ENCODE measurements around the gene OTULINL.

The OTULINL gene

DNA sequence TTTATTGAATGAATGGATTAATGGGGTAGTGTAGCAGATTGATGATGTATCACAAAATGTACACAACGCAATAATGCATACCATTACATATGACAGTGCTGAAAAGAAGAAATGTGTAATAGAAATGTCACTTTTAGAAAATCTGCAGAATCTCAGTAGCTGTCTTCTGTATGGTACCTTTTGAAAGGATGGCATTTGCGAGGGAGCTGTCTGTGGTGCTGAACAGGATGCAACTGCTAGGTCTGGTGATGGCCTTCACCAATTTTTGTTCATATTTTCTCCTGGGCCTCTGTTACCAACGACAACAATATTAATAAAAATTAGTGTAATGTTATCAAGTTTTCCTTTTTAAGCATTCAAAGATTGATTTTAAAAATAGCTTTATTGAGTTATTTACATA, 46.8 kb downstream of the OTULINL start:
- Histone ChIP-seq H3K4me3 (ENCODE audit: low read depth, low read length) (no peak overlapping the region), H3K9me3 (ENCODE audit: control insufficient read depth, insufficient read depth, low read depth, low read length) (no peaks in the 10 kb centered on the region), H3K36me3 (ENCODE audit: control insufficient read depth in 2 of 2, insufficient read depth in 1 of 2, low read length in 2 of 2) (no peaks in the 10 kb centered on the region), H3K27ac (ENCODE audit: extremely low read depth, low read depth, low read length) (no peak overlapping the region), H3K4me1 (ENCODE audit: control insufficient read depth, insufficient read depth, low read length) (no peaks in the 10 kb centered on the region)
- CTCF ChIA-PET, result interaction anchor here (0.7 to 1.4 kb wide), 3 partner anchors 21 to 231 kb away, joined by 3 to 6 read pairs (median 4); no protein-coding TSS in a partner anchor
- POLR2A ChIA-PET, result no interaction called here
- TF ChIP-seq IKZF3 (tag by site-specific recombination; IDR thresholded peaks at IDR 0.05) (no peak), ZNF629 (tag by site-specific recombination; IDR thresholded peaks at IDR 0.05) (no peak)
- TF ChIP-seq, protein P1, sequence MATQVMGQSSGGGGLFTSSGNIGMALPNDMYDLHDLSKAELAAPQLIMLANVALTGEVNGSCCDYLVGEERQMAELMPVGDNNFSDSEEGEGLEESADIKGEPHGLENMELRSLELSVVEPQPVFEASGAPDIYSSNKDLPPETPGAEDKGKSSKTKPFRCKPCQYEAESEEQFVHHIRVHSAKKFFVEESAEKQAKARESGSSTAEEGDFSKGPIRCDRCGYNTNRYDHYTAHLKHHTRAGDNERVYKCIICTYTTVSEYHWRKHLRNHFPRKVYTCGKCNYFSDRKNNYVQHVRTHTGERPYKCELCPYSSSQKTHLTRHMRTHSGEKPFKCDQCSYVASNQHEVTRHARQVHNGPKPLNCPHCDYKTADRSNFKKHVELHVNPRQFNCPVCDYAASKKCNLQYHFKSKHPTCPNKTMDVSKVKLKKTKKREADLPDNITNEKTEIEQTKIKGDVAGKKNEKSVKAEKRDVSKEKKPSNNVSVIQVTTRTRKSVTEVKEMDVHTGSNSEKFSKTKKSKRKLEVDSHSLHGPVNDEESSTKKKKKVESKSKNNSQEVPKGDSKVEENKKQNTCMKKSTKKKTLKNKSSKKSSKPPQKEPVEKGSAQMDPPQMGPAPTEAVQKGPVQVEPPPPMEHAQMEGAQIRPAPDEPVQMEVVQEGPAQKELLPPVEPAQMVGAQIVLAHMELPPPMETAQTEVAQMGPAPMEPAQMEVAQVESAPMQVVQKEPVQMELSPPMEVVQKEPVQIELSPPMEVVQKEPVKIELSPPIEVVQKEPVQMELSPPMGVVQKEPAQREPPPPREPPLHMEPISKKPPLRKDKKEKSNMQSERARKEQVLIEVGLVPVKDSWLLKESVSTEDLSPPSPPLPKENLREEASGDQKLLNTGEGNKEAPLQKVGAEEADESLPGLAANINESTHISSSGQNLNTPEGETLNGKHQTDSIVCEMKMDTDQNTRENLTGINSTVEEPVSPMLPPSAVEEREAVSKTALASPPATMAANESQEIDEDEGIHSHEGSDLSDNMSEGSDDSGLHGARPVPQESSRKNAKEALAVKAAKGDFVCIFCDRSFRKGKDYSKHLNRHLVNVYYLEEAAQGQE (tag by site-specific recombination; IDR thresholded peaks at IDR 0.05), result peak; percentile 98

DNA sequence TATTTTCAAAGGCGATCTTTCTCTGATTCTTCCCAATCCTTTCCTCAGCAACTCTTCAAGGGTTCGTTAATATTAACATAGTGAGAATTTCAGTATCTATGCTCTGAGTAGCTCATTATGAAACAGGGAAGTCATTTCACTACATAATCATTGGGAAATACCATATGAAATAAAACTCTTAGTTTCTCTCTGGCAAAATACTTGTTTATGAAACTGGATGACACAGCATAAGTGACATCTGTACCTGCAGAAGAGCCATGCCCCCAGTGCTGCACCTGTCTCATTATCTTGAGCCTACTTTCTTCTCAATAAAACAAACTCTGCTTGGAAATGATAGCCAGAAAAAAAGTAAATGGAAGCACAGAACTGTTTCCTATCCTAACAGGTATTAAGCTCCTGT, 49.1 kb downstream of the OTULINL start:
- TF ChIP-seq ZNF701 (tag by site-specific recombination; IDR thresholded peaks at IDR 0.05) (no peak), ZNF211 (tag by site-specific recombination; IDR thresholded peaks at IDR 0.05; ENCODE audit: low read depth) (no peak), ZNF404 (tag by site-specific recombination; IDR thresholded peaks at IDR 0.05) (no peak), BCL11B (tag by site-specific recombination; IDR thresholded peaks at IDR 0.05; ENCODE audit: low read depth) (no peak), ZNF354C (tag by site-specific recombination; IDR thresholded peaks at IDR 0.05; ENCODE audit: borderline replicate concordance, low read depth) (no peak), KLF9 (tag by site-specific recombination; IDR thresholded peaks at IDR 0.05; ENCODE audit: low read depth) (no peak), ZNF530 (tag by site-specific recombination; IDR thresholded peaks at IDR 0.05; ENCODE audit: low read depth) (no peak), ZNF175 (tag by site-specific recombination; IDR thresholded peaks at IDR 0.05) (no peak), ZNF544 (tag by site-specific recombination; IDR thresholded peaks at IDR 0.05) (no peak), ZNF610 (tag by site-specific recombination; IDR thresholded peaks at IDR 0.05; ENCODE audit: borderline replicate concordance) (no peak)
- no peaks in the 10 kb centered on the region for H3K36me3 ChIP-seq (ENCODE audit: control insufficient read depth in 2 of 2, insufficient read depth in 1 of 2, low read length in 2 of 2)
- no peak overlapping the region for H3K4me3 ChIP-seq (ENCODE audit: low read depth, low read length)
- CTCF ChIA-PET, result interaction anchor here (0.6 to 1.6 kb wide), 3 partner anchors 10 to 213 kb away, joined by 3 to 4 read pairs (median 4); no protein-coding TSS in a partner anchor
- no peak overlapping the region for H3K27ac ChIP-seq (ENCODE audit: extremely low read depth, low read depth, low read length)
- POLR2A ChIA-PET, result no interaction called here
- H3K9me3 ChIP-seq (ENCODE audit: control insufficient read depth, insufficient read depth, low read depth, low read length), result no peaks in the 10 kb centered on the region
- H3K4me1 ChIP-seq (ENCODE audit: control insufficient read depth, insufficient read depth, low read length), result no peaks in the 10 kb centered on the region

DNA sequence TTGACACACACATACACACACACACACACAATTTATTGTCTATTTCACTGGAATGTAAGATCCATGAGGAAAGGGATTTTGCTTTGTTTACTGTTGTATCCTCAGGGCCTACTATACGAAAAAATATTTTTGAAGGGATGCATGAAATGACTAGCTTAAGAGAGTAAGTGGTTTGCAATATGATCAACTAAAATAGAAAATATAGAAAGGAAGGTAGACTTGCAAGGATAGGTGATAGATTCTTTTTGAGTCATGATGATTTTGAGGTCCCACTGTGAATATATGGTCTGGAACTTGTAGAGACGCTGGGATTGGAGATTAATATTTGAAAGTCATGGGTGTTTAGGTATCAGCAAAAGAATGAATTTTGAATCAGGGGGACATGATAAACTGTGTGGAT, 54.1 kb downstream of the OTULINL start:
- POLR2A ChIA-PET, result no interaction called here
- Histone ChIP-seq H3K4me1 (ENCODE audit: control insufficient read depth, insufficient read depth, low read length) (no peaks in the 10 kb centered on the region), H3K36me3 (ENCODE audit: control insufficient read depth in 2 of 2, insufficient read depth in 1 of 2, low read length in 2 of 2) (no peaks in the 10 kb centered on the region), H3K4me3 (ENCODE audit: low read depth, low read length) (no peak overlapping the region), H3K9me3 (ENCODE audit: control insufficient read depth, insufficient read depth, low read depth, low read length) (no peaks in the 10 kb centered on the region), H3K27ac (ENCODE audit: extremely low read depth, low read depth, low read length) (no peak overlapping the region)
- CTCF ChIA-PET, result interaction anchor here (0.6 to 1.6 kb wide), 2 partner anchors 13 to 235 kb away, joined by 3 to 12 read pairs; no protein-coding TSS in a partner anchor
- TF ChIP-seq KLF9 (tag by site-specific recombination; IDR thresholded peaks at IDR 0.05; ENCODE audit: low read depth) (no peak), ZNF404 (tag by site-specific recombination; IDR thresholded peaks at IDR 0.05) (no peak), ZNF202 (tag by site-specific recombination; IDR thresholded peaks at IDR 0.05; ENCODE audit: borderline replicate concordance) (no peak), ZNF16 (tag by site-specific recombination; IDR thresholded peaks at IDR 0.05; ENCODE audit: low read depth) (no peak), ZFP3 (tag by site-specific recombination; IDR thresholded peaks at IDR 0.05; ENCODE audit: low read depth) (no peak), ZNF394 (tag by site-specific recombination; IDR thresholded peaks at IDR 0.05; ENCODE audit: borderline replicate concordance) (no peak), ZNF600 (tag by site-specific recombination; IDR thresholded peaks at IDR 0.05) (no peak), IKZF3 (tag by site-specific recombination; IDR thresholded peaks at IDR 0.05) (no peak), ZNF211 (tag by site-specific recombination; IDR thresholded peaks at IDR 0.05; ENCODE audit: low read depth) (no peak)
- TF ChIP-seq, protein P2, sequence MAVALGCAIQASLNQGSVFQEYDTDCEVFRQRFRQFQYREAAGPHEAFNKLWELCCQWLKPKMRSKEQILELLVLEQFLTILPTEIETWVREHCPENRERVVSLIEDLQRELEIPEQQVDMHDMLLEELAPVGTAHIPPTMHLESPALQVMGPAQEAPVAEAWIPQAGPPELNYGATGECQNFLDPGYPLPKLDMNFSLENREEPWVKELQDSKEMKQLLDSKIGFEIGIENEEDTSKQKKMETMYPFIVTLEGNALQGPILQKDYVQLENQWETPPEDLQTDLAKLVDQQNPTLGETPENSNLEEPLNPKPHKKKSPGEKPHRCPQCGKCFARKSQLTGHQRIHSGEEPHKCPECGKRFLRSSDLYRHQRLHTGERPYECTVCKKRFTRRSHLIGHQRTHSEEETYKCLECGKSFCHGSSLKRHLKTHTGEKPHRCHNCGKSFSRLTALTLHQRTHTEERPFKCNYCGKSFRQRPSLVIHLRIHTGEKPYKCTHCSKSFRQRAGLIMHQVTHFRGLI (tag by site-specific recombination; IDR thresholded peaks at IDR 0.05), result no peak
- TF ChIP-seq, protein P3, sequence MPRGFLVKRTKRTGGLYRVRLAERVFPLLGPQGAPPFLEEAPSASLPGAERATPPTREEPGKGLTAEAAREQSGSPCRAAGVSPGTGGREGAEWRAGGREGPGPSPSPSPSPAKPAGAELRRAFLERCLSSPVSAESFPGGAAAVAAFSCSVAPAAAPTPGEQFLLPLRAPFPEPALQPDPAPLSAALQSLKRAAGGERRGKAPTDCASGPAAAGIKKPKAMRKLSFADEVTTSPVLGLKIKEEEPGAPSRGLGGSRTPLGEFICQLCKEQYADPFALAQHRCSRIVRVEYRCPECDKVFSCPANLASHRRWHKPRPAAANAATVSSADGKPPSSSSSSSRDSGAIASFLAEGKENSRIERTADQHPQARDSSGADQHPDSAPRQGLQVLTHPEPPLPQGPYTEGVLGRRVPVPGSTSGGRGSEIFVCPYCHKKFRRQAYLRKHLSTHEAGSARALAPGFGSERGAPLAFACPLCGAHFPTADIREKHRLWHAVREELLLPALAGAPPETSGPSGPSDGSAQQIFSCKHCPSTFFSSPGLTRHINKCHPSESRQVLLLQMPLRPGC (tag by site-specific recombination; IDR thresholded peaks at IDR 0.05), result no peak
- TF ChIP-seq, protein P4, sequence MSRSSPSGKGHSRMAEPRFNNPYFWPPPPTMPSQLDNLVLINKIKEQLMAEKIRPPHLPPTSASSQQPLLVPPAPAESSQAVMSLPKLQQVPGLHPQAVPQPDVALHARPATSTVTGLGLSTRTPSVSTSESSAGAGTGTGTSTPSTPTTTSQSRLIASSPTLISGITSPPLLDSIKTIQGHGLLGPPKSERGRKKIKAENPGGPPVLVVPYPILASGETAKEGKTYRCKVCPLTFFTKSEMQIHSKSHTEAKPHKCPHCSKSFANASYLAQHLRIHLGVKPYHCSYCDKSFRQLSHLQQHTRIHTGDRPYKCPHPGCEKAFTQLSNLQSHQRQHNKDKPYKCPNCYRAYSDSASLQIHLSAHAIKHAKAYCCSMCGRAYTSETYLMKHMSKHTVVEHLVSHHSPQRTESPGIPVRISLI (tag by site-specific recombination; IDR thresholded peaks at IDR 0.05), result no peak
- TF ChIP-seq, protein P5, sequence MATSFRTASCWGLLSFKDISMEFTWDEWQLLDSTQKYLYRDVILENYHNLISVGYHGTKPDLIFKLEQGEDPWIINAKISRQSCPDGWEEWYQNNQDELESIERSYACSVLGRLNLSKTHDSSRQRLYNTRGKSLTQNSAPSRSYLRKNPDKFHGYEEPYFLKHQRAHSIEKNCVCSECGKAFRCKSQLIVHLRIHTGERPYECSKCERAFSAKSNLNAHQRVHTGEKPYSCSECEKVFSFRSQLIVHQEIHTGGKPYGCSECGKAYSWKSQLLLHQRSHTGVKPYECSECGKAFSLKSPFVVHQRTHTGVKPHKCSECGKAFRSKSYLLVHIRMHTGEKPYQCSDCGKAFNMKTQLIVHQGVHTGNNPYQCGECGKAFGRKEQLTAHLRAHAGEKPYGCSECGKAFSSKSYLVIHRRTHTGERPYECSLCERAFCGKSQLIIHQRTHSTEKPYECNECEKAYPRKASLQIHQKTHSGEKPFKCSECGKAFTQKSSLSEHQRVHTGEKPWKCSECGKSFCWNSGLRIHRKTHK (tag by site-specific recombination; IDR thresholded peaks at IDR 0.05), result no peak
